Measurements from ENCODE around the gene AP4E1. TPM values are rescaled to one million over a fixed set of nuclear protein-coding genes. Genes with fewer than 3 reads are reported as not detected.

Gene AP4E1
- total RNA-seq, 1 donor from 2014 or later: 11.3 TPM

DNA sequence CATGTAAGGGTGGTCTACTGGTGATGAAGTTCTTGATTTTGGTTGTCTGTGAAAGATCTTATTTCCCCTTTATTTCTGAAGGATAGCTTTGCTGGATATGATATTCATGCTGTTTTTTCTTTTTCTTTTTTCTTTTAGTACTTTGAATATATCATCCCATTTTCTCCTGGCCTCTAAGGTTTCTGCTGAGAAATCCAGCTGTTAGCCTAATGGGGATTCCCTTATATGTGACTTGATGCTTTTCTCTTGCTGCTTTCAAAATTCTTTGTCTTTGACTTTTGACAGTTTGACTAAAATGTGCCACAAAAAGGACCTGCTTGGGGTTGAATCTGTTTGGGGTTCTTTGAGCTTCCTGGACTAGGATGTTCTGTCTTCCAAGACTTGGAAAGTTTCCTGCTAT lies 62.6 kb downstream of the AP4E1 start:
- Histone ChIP-seq H3K27ac (no peak overlapping the region), H3K9me3 (peaks cover 20% of the 10 kb centered on the region), H3K36me3 (peaks cover 52% of the 10 kb centered on the region), H3K4me1 (no peaks in the 10 kb centered on the region), H3K4me3 (no peak overlapping the region), H3K27me3 (ENCODE audit: low read depth) (no peaks in the 10 kb centered on the region)
- DNase-seq: no peak
- TF ChIP-seq, protein P1, sequence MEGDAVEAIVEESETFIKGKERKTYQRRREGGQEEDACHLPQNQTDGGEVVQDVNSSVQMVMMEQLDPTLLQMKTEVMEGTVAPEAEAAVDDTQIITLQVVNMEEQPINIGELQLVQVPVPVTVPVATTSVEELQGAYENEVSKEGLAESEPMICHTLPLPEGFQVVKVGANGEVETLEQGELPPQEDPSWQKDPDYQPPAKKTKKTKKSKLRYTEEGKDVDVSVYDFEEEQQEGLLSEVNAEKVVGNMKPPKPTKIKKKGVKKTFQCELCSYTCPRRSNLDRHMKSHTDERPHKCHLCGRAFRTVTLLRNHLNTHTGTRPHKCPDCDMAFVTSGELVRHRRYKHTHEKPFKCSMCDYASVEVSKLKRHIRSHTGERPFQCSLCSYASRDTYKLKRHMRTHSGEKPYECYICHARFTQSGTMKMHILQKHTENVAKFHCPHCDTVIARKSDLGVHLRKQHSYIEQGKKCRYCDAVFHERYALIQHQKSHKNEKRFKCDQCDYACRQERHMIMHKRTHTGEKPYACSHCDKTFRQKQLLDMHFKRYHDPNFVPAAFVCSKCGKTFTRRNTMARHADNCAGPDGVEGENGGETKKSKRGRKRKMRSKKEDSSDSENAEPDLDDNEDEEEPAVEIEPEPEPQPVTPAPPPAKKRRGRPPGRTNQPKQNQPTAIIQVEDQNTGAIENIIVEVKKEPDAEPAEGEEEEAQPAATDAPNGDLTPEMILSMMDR (IDR thresholded peaks at IDR 0.05): no peak
- no peak for ATAC-seq
- intact Hi-C loops (cut with DNase I): no loop called here

DNA sequence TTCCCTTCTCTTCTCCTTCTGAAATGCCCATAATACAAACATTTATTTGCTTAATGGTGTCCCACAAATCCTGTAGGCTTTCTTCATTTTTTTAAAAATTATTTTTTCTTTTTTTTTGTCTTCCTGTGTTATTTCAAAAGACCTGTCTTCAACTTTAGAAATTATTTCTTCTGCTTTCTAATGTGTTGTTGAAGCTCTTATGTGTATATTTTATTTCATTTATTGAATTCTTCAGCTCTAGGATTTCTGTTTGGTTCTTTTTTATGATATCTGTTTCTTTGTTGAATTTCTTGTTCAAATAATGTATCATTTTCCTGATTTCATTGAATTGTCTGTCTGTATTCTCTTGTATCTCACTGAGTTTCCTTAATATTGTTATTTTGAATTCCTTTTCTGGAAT lies 63.1 kb downstream of the AP4E1 start:
- DNase-seq (no peak), ATAC-seq (no peak)
- H3K36me3 ChIP-seq: peaks cover 52% of the 10 kb centered on the region
- H3K27ac ChIP-seq: no peak overlapping the region
- no peak overlapping the region for H3K4me3 ChIP-seq
- H3K9me3 ChIP-seq: peaks cover 20% of the 10 kb centered on the region
- no peaks in the 10 kb centered on the region for H3K4me1 ChIP-seq
- no peaks in the 10 kb centered on the region for H3K27me3 ChIP-seq (ENCODE audit: low read depth)
- intact Hi-C loops (cut with DNase I): no loop called here
- TF ChIP-seq, protein P1 (IDR thresholded peaks at IDR 0.05): no peak

DNA sequence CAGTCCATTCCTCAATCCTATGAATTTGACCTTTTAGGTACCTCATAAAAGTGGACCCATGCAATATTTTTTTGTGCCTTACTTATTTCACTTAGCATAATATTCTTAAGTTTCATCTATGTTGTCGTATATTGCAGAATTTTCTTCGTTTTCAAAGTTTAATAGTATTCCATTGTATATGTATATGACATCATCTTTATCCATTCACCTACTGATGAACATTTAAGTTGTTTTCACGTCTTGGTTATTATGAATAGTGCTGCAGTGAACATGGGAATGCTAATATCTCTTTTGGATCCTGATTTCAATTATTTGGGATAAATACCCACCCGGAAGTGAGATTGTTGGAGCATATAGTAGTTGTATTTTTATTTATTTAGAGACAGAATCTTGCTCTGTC lies 65.1 kb downstream of the AP4E1 start:
- Histone ChIP-seq H3K4me1 (no peaks in the 10 kb centered on the region), H3K9me3 (peaks cover 20% of the 10 kb centered on the region), H3K27me3 (ENCODE audit: low read depth) (no peaks in the 10 kb centered on the region), H3K36me3 (peaks cover 51% of the 10 kb centered on the region), H3K4me3 (no peak overlapping the region), H3K27ac (no peak overlapping the region)
- TF ChIP-seq, protein P1 (IDR thresholded peaks at IDR 0.05): no peak
- ATAC-seq (no peak), DNase-seq (no peak)
- intact Hi-C loops (cut with DNase I): no loop called here

DNA sequence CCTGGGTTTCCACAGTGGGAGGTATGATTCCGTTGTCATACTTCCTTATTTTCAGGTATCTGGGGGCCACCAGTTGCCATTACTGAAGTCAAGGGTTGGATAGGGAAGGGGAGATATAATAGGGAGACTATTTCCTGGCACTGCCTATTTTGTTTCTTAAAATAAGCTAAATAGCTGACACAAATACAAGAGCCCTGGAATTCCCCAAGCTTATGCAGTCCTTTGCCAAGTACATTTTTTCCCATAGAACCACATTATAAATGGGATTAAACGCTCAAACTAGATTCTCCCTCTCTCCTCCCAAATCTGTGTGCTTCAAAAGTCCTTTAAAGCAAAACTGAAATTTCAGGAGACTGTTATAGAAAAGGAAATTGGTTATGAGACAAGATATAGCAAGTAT lies 68.7 kb downstream of the AP4E1 start:
- no peaks in the 10 kb centered on the region for H3K27me3 ChIP-seq (ENCODE audit: low read depth)
- intact Hi-C loops (cut with DNase I): no loop called here
- DNase-seq: no peak
- TF ChIP-seq, protein P1 (IDR thresholded peaks at IDR 0.05): no peak
- no peaks in the 10 kb centered on the region for H3K9me3 ChIP-seq
- H3K4me3 ChIP-seq: no peak overlapping the region
- no peak for ATAC-seq
- no peak overlapping the region for H3K27ac ChIP-seq
- H3K36me3 ChIP-seq: peaks cover 28% of the 10 kb centered on the region
- no peaks in the 10 kb centered on the region for H3K4me1 ChIP-seq

DNA sequence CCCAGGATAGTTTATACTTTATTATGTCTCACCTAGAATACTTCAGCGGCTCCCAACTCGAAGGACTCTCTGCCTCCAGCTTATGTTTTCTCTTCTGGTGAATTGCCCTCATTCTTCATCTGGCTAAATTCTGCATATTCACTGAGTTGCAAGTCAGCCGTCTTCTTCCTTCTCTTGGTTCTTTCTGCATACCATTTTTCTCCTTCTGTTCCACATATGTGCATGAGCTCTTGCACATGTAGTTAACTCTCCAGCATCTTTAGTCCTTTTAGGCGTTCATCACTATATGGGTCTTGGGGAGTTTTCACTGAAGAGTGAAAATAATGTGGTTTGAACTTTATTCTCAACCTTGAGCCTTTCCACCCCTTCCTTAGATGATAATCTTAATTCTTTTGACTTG lies 70.1 kb downstream of the AP4E1 start:
- intact Hi-C loops (cut with DNase I): no loop called here
- Histone ChIP-seq H3K27ac (no peak overlapping the region), H3K9me3 (no peaks in the 10 kb centered on the region), H3K36me3 (peaks cover 16% of the 10 kb centered on the region), H3K27me3 (ENCODE audit: low read depth) (no peaks in the 10 kb centered on the region), H3K4me1 (no peaks in the 10 kb centered on the region), H3K4me3 (no peak overlapping the region)
- DNase-seq (no peak), ATAC-seq (no peak)
- TF ChIP-seq, protein P1 (IDR thresholded peaks at IDR 0.05): no peak

DNA sequence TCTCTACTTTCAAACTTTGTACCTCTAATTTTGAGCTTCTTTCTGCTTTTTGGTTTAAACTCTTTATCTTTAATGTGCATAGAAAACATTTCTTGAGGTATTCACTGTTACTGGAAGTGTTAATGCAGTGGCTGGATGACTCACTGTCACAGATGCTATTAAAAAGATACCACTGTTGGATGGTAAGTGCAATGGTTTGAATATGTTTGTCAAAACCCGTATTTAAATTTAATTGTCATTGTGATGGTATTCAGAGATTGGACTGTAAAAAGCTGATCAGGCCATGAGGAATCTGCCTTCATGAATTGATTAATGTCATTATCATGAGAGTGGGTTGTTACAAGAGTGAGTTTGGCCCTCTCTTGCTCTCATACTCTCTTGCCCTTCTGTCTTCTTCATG lies 70.6 kb downstream of the AP4E1 start:
- H3K27ac ChIP-seq: no peak overlapping the region
- H3K4me3 ChIP-seq: no peak overlapping the region
- H3K36me3 ChIP-seq: peaks cover 14% of the 10 kb centered on the region
- no peak for DNase-seq
- no peak for ATAC-seq
- H3K9me3 ChIP-seq: no peaks in the 10 kb centered on the region
- TF ChIP-seq, protein P1 (IDR thresholded peaks at IDR 0.05): no peak
- no peaks in the 10 kb centered on the region for H3K4me1 ChIP-seq
- H3K27me3 ChIP-seq (ENCODE audit: low read depth): no peaks in the 10 kb centered on the region
- intact Hi-C loops (cut with DNase I): no loop called here
